ENCODE measurements around the gene ACOX1.

ACOX1 gene

GRCh38 chr17:75904749-75905521 lies 74.0 kb downstream of the ACOX1 start, which contains the start of gene MRPL38:
MRPL38 (minus strand) TSS chr17:75904884; CDS start chr17:75904875, 9 bp downstream.
- TF ChIP-seq GATA3 (IDR thresholded peaks at IDR 0.05; ENCODE audit: low read depth, low read length) (no peak), GATA2 (IDR thresholded peaks at IDR 0.05; ENCODE audit: low read depth, low read length) (no peak; the same call in 1 of the 2 replicates)

GRCh38 chr17:75902406-75902805 lies 76.6 kb downstream of the ACOX1 start:
- no peak for TF ChIP-seq GATA2 (IDR thresholded peaks at IDR 0.05; ENCODE audit: low read depth, low read length)
- no peak for TF ChIP-seq GATA3 (IDR thresholded peaks at IDR 0.05; ENCODE audit: low read depth, low read length)

GRCh38 chr17:75901727-75902126 lies 77.2 kb downstream of the ACOX1 start:
- TF ChIP-seq GATA3 (IDR thresholded peaks at IDR 0.05; ENCODE audit: low read depth, low read length), result no peak

- TF ChIP-seq GATA2 (IDR thresholded peaks at IDR 0.05; ENCODE audit: low read depth, low read length) (no peak), GATA3 (IDR thresholded peaks at IDR 0.05; ENCODE audit: low read depth, low read length) (no peak)
Observed at GRCh38 chr17:75900691-75901533, 78.1 kb downstream of the ACOX1 start.

GRCh38 chr17:75899767-75900468 lies 79.0 kb downstream of the ACOX1 start:
- TF ChIP-seq GATA3 (IDR thresholded peaks at IDR 0.05; ENCODE audit: low read depth, low read length) (no peak), GATA2 (IDR thresholded peaks at IDR 0.05; ENCODE audit: low read depth, low read length) (no peak)

GRCh38 chr17:75899353-75899752 lies 79.6 kb downstream of the ACOX1 start:
- no peak for TF ChIP-seq GATA2 (IDR thresholded peaks at IDR 0.05; ENCODE audit: low read depth, low read length)
- no peak for TF ChIP-seq GATA3 (IDR thresholded peaks at IDR 0.05; ENCODE audit: low read depth, low read length)

- no peak for TF ChIP-seq GATA2 (IDR thresholded peaks at IDR 0.05; ENCODE audit: low read depth, low read length)
- TF ChIP-seq GATA3 (IDR thresholded peaks at IDR 0.05; ENCODE audit: low read depth, low read length), result no peak
Observed at GRCh38 chr17:75898791-75899190, 80.2 kb downstream of the ACOX1 start.

- no peak for TF ChIP-seq GATA3 (IDR thresholded peaks at IDR 0.05; ENCODE audit: low read depth, low read length)
- TF ChIP-seq GATA2 (IDR thresholded peaks at IDR 0.05; ENCODE audit: low read depth, low read length), result no peak
Observed at GRCh38 chr17:75898065-75898464, 80.9 kb downstream of the ACOX1 start.

GRCh38 chr17:75897160-75898019 lies 81.6 kb downstream of the ACOX1 start:
- TF ChIP-seq GATA3 (IDR thresholded peaks at IDR 0.05; ENCODE audit: low read depth, low read length) (no peak), GATA2 (IDR thresholded peaks at IDR 0.05; ENCODE audit: low read depth, low read length) (no peak)

- TF ChIP-seq GATA3 (IDR thresholded peaks at IDR 0.05; ENCODE audit: low read depth, low read length), result no peak
- no peak for TF ChIP-seq GATA2 (IDR thresholded peaks at IDR 0.05; ENCODE audit: low read depth, low read length)
Observed at GRCh38 chr17:75896415-75897159, 82.4 kb downstream of the ACOX1 start, which contains the start of gene TRIM65. TRIM65 (minus strand) TSS chr17:75896951; CDS start chr17:75896937, 14 bp downstream.

- no peak for TF ChIP-seq GATA3 (IDR thresholded peaks at IDR 0.05; ENCODE audit: low read depth, low read length)
- TF ChIP-seq GATA2 (IDR thresholded peaks at IDR 0.05; ENCODE audit: low read depth, low read length), result no peak
Observed at GRCh38 chr17:75895370-75896155, 83.4 kb downstream of the ACOX1 start.
